HCT116 (cell line): ENCODE results near the gene SHANK2. TPM values are rescaled to one million over a fixed set of nuclear protein-coding genes. Genes with fewer than 3 reads are reported as not detected.

Source experiments
- ATAC-seq: fragments of 200-7000 bp; cut with Tn5 transposase; 2 replicates; pipeline ENCODE4 v1.9.1; 2020; ENCODE audit warnings: mild to moderate bottlenecking, moderate library complexity
- BruUV-seq: library from RNA; stranded (reverse); fragments of 400-500 nt; replicated peaks from 2 replicates; lab custom pipeline; 2021; lab: Mats Ljungman, UMichigan
- CTCF ChIA-PET: fragments of 300-600 bp; sonication (Branson Sonifier 250); formaldehyde crosslinking; loops from one replicate; lab custom pipeline; 2021; ENCODE audit warnings: antibody characterized with exemption; lab: Charles Lee
- POLR2A ChIA-PET: fragments of 300-600, 350-600 bp; sonication (Branson Sonifier 250); formaldehyde crosslinking; loops from one replicate; lab custom pipeline; 2021; ENCODE audit warnings: antibody characterized with exemption; lab: Charles Lee
- RAD21 ChIA-PET, 2 experiments: fragments of 300-600 bp; sonication (Branson Sonifier 250); formaldehyde crosslinking; loops; one replicate each; lab custom pipeline; 2023; ENCODE audit warnings: low total read pairs in 2 of 2; ENCODE audit not compliant: uncharacterized antibody in 2 of 2, unreplicated experiment in 2 of 2, low non-redundant PET in 1 of 2; lab: Charles Lee
- DNase-seq: peaks from one replicate; pipeline ENCODE4 v3.0.0-alpha.2; 2010; ENCODE audit warnings: low read depth, low spot score
- H2AFZ ChIP-seq: fragments of 200-600 bp; shearing (Covaris generic), sonication (generic); 2 replicates; pipeline ENCODE4 v1.6.1; 2017; ENCODE audit warnings: low read depth, mixed run types, mixed read lengths, antibody characterized with exemption, low read length; ENCODE audit not compliant: poor library complexity, severe bottlenecking
- H3K27ac ChIP-seq: 2 replicates; pipeline ENCODE4 v1.5.1; 2012; ENCODE audit warnings: low read depth, low read length
- H3K27me3 ChIP-seq: fragments of 200-600 bp; sonication (generic); 2 replicates; pipeline ENCODE4 v1.6.1; 2016; ENCODE audit warnings: mixed run types, low read length, mixed read lengths; ENCODE audit not compliant: insufficient read depth
- H3K36me3 ChIP-seq, 2 experiments: fragments of 200-500 bp in 1 of 2; fragments of 200-600 bp in 1 of 2; sonication (Bioruptor generic) in 1 of 2; sonication (generic) in 1 of 2; 2 replicates each; pipeline versions ENCODE4 v1.5.1 to v1.6.1; 2014 to 2016; ENCODE audit warnings: low read length in 2 of 2, inconsistent platforms in 1 of 2, mixed read lengths in 1 of 2, mixed run types in 1 of 2; ENCODE audit not compliant: insufficient read depth in 2 of 2, control insufficient read depth in 1 of 2
- H3K4me1 ChIP-seq, 2 experiments: fragments of 200-600 bp in 1 of 2; sonication (generic) in 1 of 2; 2 replicates each; pipeline versions ENCODE4 v1.5.1 to v1.6.1; 2012 to 2017; ENCODE audit warnings: low read length in 2 of 2, inconsistent platforms in 1 of 2, mild to moderate bottlenecking in 1 of 2, mixed read lengths in 1 of 2, mixed run types in 1 of 2, moderate library complexity in 1 of 2; ENCODE audit not compliant: insufficient read depth in 2 of 2, control insufficient read depth in 1 of 2
- H3K4me2 ChIP-seq: fragments of 200-600 bp; sonication (generic); 2 replicates; pipeline ENCODE4 v1.6.1; 2017; ENCODE audit warnings: mixed run types, low read length, mixed read lengths
- H3K4me3 ChIP-seq, 2 experiments: fragments of 200-600 bp in 1 of 2; sonication (generic) in 1 of 2; replicated peaks in 1 of 2; 2 replicates each; pipeline ENCODE4 v1.5.1; 2011 to 2016; ENCODE audit warnings: low read length in 2 of 2, control low read depth in 1 of 2, low read depth in 1 of 2, mild to moderate bottlenecking in 1 of 2, mixed read lengths in 1 of 2, mixed run types in 1 of 2
- H3K79me2 ChIP-seq: fragments of 200-600 bp; sonication (generic); 2 replicates; pipeline ENCODE4 v1.6.1; 2017; ENCODE audit warnings: mild to moderate bottlenecking, mixed run types, low read length, moderate library complexity, mixed read lengths; ENCODE audit not compliant: insufficient read depth
- H3K9ac ChIP-seq: fragments of 200-600 bp; sonication (generic); 2 replicates; pipeline ENCODE4 v1.6.1; 2016; ENCODE audit warnings: low read length, mixed read lengths
- H3K9me2 ChIP-seq: fragments of 200-600 bp; sonication (generic), shearing (Covaris generic); 2 replicates; pipeline ENCODE4 v1.6.1; 2017; ENCODE audit warnings: mixed run types, mild to moderate bottlenecking, moderate library complexity; ENCODE audit not compliant: insufficient read depth
- H3K9me3 ChIP-seq, 2 experiments: fragments of 200-500 bp in 1 of 2; fragments of 200-600 bp in 1 of 2; sonication (Bioruptor generic) in 1 of 2; sonication (generic) in 1 of 2; 2 replicates each; pipeline ENCODE4 v1.6.1; 2014 to 2017; ENCODE audit warnings: low read length in 2 of 2, mixed read lengths in 2 of 2, inconsistent platforms in 1 of 2, low read depth in 1 of 2, mild to moderate bottlenecking in 1 of 2, mixed run types in 1 of 2, moderate library complexity in 1 of 2; ENCODE audit not compliant: control insufficient read depth in 1 of 2, insufficient read depth in 1 of 2
- H4K20me1 ChIP-seq: fragments of 200-600 bp; sonication (generic), shearing (Covaris generic); 2 replicates; pipeline ENCODE4 v1.6.1; 2017; ENCODE audit warnings: mixed run types, mild to moderate bottlenecking, moderate library complexity; ENCODE audit not compliant: insufficient read depth
- CEBPB ChIP-seq: IDR thresholded peaks from 2 replicates; pipeline ENCODE4 v1.6.1; 2012; ENCODE audit warnings: low read depth
- CTCF ChIP-seq, 3 experiments: fragments of 200-600 bp in 1 of 3; sonication (generic) in 1 of 3; IDR thresholded peaks in 2 of 3; conservative IDR thresholded peaks in 1 of 3; 2 replicates each; pipeline ENCODE4 v1.5.1; 2012 to 2017; ENCODE audit warnings: low read depth in 2 of 3, low read length in 2 of 3, antibody characterized with exemption in 1 of 3, borderline replicate concordance in 1 of 3, control low read depth in 1 of 3, mild to moderate bottlenecking in 1 of 3, mixed read lengths in 1 of 3, mixed run types in 1 of 3, moderate library complexity in 1 of 3; ENCODE audit not compliant: insufficient read depth in 1 of 3
- EGR1 ChIP-seq: IDR thresholded peaks from 2 replicates; pipeline ENCODE4 v1.6.1; 2012; ENCODE audit warnings: low read depth
- ELF1 ChIP-seq: IDR thresholded peaks from 2 replicates; pipeline ENCODE4 v1.6.1; 2012; ENCODE audit warnings: low read depth, borderline replicate concordance
- EZH2 ChIP-seq: fragments of 200-600 bp; sonication (generic); IDR thresholded peaks from 2 replicates; pipeline ENCODE4 v1.6.1; 2017; ENCODE audit warnings: antibody characterized with exemption, mixed run types
- EZH2phosphoT487 ChIP-seq: fragments of 200-600 bp; IDR thresholded peaks from 2 replicates; pipeline ENCODE4 v1.6.1; 2018; ENCODE audit warnings: antibody characterized with exemption, borderline replicate concordance
- FOSL1 ChIP-seq: IDR thresholded peaks from 2 replicates; pipeline ENCODE4 v1.6.1; 2012; ENCODE audit warnings: low read depth
- POLR2A ChIP-seq: IDR thresholded peaks from 2 replicates; pipeline ENCODE4 v1.7.0; 2011; ENCODE audit warnings: borderline replicate concordance; ENCODE audit not compliant: insufficient read depth, insufficient read length; ENCODE audit errors: extremely low read depth
- SIN3A ChIP-seq: IDR thresholded peaks from 2 replicates; pipeline ENCODE4 v1.6.1; 2012; ENCODE audit warnings: low read depth
- ZBTB33 ChIP-seq: IDR thresholded peaks from 2 replicates; pipeline ENCODE4 v1.6.1; 2011; ENCODE audit warnings: mild to moderate bottlenecking, low read length, moderate library complexity; ENCODE audit not compliant: insufficient replicate concordance; ENCODE audit errors: extremely low read depth
- ZFX ChIP-seq: fragments of 450-650 bp; IDR thresholded peaks from 2 replicates; pipeline ENCODE4 v1.6.1; 2017
- intact Hi-C: fragments of 100-400 bp; cut with micrococcal nuclease; formaldehyde crosslinking; loops from 2 replicates; pipeline ENCODE4 v1.10.0; 2022
- total RNA-seq: library from RNA; stranded (reverse); gene quantifications from one replicate; pipeline ENCODE4 v1.2.1, GENCODE V29; 2021; ENCODE audit not compliant: unreplicated experiment

SHANK2 gene
- total RNA-seq, 1 experiment from 2014 or later, result 16.9 TPM

- H4K20me1 ChIP-seq, result no peaks in the 10 kb centered on the region
- ChIA-PET RAD21 (no interaction called here), CTCF (no interaction called here)
- H3K79me2 ChIP-seq, result no peaks in the 10 kb centered on the region
- no peaks in the 10 kb centered on the region for H3K9me2 ChIP-seq
- intact Hi-C loops, result no loop called here
- no peak overlapping the region for H2AFZ ChIP-seq
- no peak overlapping the region for H3K9ac ChIP-seq
- H3K4me3 ChIP-seq, result no peak overlapping the region
- BruUV-seq, result no TSS peak
- ATAC-seq, result no peak
- no peak overlapping the region for H3K27ac ChIP-seq
- no peaks in the 10 kb centered on the region for H3K9me3 ChIP-seq
- no peak overlapping the region for H3K4me2 ChIP-seq
- no peak for DNase-seq
- TF ChIP-seq POLR2A (no peak), FOSL1 (no peak), ZBTB33 (no peak), CEBPB (no peak), ZFX (no peak), EZH2phosphoT487 (no peak), ELF1 (no peak), SIN3A (no peak), EZH2 (no peak), CTCF (IDR thresholded peaks at IDR 0.05 in 2 of 3, conservative IDR thresholded peaks at IDR 0.05 in 1 of 3; ENCODE audit: borderline replicate concordance in 1 of 3, insufficient read depth in 1 of 3, low read depth in 2 of 3, low read length in 2 of 3) (no peak), EGR1 (no peak)
- TF ChIP-seq, all 23 proteins: peak for 0
- Histone ChIP-seq H3K4me1 (peaks cover 15 to 45% of the 10 kb centered on the region in 2 experiments), H3K27me3 (no peaks in the 10 kb centered on the region), H3K36me3 (no peaks in the 10 kb centered on the region)
- POLR2A ChIA-PET, result no interaction called here
Observed at GRCh38 chr11:71301046-71301857, 48.9 kb upstream of the SHANK2 start.
